Measurements from ENCODE around the gene VIT. TPM values are rescaled to one million over a fixed set of nuclear protein-coding genes. Genes with fewer than 3 reads are reported as not detected.

VIT gene
- total RNA-seq, 1 donor from 2014 or later = 4.2 TPM

DNA sequence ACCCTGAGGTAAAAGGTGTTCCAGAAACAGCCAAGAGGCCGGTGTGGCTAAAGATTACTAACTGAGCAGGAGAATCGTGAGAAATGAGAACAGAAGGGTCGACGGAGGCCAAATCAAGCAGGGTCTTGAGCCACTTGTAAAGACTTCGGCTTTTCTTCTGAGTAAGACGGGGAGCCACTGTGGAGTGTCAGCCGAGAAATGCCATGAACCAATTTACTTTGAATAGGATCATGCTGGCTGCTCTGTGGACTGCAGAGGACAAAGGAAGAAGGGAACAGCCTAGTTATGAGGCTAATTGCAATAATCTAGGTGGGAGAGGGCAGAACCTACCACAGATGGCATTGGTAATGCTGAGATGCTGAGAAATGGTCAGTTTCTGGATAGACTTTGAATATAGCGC lies 16.8 kb downstream of the VIT start:
- no peaks in the 10 kb centered on the region for H3K9me3 ChIP-seq
- TF ChIP-seq, protein P1, sequence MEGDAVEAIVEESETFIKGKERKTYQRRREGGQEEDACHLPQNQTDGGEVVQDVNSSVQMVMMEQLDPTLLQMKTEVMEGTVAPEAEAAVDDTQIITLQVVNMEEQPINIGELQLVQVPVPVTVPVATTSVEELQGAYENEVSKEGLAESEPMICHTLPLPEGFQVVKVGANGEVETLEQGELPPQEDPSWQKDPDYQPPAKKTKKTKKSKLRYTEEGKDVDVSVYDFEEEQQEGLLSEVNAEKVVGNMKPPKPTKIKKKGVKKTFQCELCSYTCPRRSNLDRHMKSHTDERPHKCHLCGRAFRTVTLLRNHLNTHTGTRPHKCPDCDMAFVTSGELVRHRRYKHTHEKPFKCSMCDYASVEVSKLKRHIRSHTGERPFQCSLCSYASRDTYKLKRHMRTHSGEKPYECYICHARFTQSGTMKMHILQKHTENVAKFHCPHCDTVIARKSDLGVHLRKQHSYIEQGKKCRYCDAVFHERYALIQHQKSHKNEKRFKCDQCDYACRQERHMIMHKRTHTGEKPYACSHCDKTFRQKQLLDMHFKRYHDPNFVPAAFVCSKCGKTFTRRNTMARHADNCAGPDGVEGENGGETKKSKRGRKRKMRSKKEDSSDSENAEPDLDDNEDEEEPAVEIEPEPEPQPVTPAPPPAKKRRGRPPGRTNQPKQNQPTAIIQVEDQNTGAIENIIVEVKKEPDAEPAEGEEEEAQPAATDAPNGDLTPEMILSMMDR (IDR thresholded peaks at IDR 0.05) = no peak
- no peak overlapping the region for H3K4me3 ChIP-seq
- H3K27me3 ChIP-seq (ENCODE audit: low read depth) = no peaks in the 10 kb centered on the region
- H3K4me1 ChIP-seq = no peaks in the 10 kb centered on the region
- no peak overlapping the region for H3K27ac ChIP-seq
- no peaks in the 10 kb centered on the region for H3K36me3 ChIP-seq
- no peak for ATAC-seq
- no peak for DNase-seq
- intact Hi-C loops (cut with DNase I) = no loop called here

- Histone ChIP-seq H3K4me3 (no peak overlapping the region), H3K36me3 (no peaks in the 10 kb centered on the region), H3K27me3 (ENCODE audit: low read depth) (no peaks in the 10 kb centered on the region), H3K4me1 (no peaks in the 10 kb centered on the region), H3K9me3 (no peaks in the 10 kb centered on the region), H3K27ac (no peak overlapping the region)
- DNase-seq = no peak
- TF ChIP-seq, protein P1 (IDR thresholded peaks at IDR 0.05) = no peak
- no peak for ATAC-seq
- intact Hi-C loops (cut with DNase I) = no loop called here
These were observed 19.6 kb downstream of the VIT start for GRCh38 chr2:36716111-36716510.

DNA sequence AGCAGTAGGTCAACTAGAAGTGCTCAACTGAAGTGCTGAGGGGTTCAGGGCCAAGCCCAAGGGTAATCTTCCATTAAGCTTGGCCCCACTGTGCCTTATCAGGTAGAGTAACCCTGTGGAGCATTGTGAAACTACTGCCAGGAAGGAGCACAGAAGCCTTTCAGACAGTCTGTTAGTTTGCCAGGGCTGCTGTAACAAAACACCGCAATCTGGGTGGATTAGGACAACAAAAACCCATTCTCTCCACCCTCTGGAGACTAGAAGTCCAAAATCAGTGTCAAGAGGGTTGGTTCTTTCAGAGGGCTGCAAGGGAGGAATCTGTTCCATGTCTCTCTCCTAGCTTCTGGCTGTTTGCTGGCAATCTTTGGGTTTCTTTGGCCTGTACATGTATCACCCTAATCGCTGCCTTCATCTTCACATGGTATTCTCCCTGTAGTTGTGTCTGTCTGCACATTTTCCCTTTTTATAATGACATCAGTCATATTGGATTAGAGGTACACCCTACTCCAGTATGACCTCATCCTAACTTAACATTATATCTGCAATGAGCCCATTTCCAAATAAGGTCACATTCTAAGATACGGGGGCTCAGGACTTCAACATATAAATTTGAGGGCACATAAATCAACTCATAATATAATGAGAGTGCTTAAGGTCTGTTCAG lies 21.2 kb downstream of the VIT start:
- intact Hi-C loops (cut with DNase I) = no loop called here
- H3K4me1 ChIP-seq = no peaks in the 10 kb centered on the region
- TF ChIP-seq, protein P1 (IDR thresholded peaks at IDR 0.05) = no peak
- no peaks in the 10 kb centered on the region for H3K9me3 ChIP-seq
- DNase-seq = no peak
- no peaks in the 10 kb centered on the region for H3K36me3 ChIP-seq
- no peaks in the 10 kb centered on the region for H3K27me3 ChIP-seq (ENCODE audit: low read depth)
- H3K27ac ChIP-seq = no peak overlapping the region
- ATAC-seq = no peak
- no peak overlapping the region for H3K4me3 ChIP-seq

- H3K9me3 ChIP-seq = no peaks in the 10 kb centered on the region
- intact Hi-C loops (cut with DNase I) = no loop called here
- no peak overlapping the region for H3K27ac ChIP-seq
- DNase-seq (no peak), ATAC-seq (no peak)
- H3K4me3 ChIP-seq = no peak overlapping the region
- H3K27me3 ChIP-seq (ENCODE audit: low read depth) = no peaks in the 10 kb centered on the region
- TF ChIP-seq, protein P1 (IDR thresholded peaks at IDR 0.05) = no peak
- no peaks in the 10 kb centered on the region for H3K36me3 ChIP-seq
- no peaks in the 10 kb centered on the region for H3K4me1 ChIP-seq
These were observed 31.0 kb downstream of the VIT start for GRCh38 chr2:36727550-36727949.

- TF ChIP-seq, protein P1 (IDR thresholded peaks at IDR 0.05) = no peak
- no peaks in the 10 kb centered on the region for H3K9me3 ChIP-seq
- no peaks in the 10 kb centered on the region for H3K27me3 ChIP-seq (ENCODE audit: low read depth)
- no peak overlapping the region for H3K4me3 ChIP-seq
- intact Hi-C loops (cut with DNase I) = no loop called here
- DNase-seq = no peak
- no peaks in the 10 kb centered on the region for H3K4me1 ChIP-seq
- no peak for ATAC-seq
- no peak overlapping the region for H3K27ac ChIP-seq
- H3K36me3 ChIP-seq = no peaks in the 10 kb centered on the region
These were observed 32.6 kb downstream of the VIT start for GRCh38 chr2:36729067-36729466.
